GM12801 (cell line): ENCODE measurements around the gene APBA2.

Source experiments
- CTCF ChIP-seq: IDR thresholded peaks from one replicate; pipeline ENCODE4 v1.5.1; 2011; ENCODE audit warnings: control low read depth; ENCODE audit not compliant: insufficient read length; ENCODE audit errors: extremely low read depth

Gene APBA2

GRCh38 chr15:29045717-29046116, 159.9 kb downstream of the APBA2 start:
- no peak for TF ChIP-seq CTCF

DNA sequence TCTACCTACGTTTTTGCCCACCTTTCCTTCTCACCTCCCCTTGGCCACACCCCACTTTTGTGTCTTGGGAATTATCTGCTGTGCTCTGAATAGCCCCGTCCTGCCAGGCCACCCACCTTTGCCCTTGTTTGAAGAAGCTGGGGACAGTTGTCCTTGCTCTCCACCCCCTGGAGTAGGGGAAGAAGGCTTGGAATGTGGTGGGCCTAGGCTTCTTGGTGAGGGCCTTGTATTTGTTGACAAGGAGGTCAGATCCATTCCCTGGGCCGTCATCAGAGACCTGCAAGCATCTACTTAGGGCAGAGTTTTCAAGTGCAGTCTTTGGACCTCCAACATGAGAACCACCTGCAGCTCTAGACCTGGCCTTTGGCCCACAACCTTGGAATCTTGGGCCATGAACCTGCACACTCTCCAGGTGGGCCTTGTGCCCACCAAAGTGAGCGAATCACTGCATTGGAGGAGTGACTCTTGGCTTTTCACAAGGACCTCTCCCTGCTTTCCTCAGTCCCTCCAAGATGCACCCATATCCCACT, 160.6 kb downstream of the APBA2 start:
- no peak for TF ChIP-seq CTCF

DNA sequence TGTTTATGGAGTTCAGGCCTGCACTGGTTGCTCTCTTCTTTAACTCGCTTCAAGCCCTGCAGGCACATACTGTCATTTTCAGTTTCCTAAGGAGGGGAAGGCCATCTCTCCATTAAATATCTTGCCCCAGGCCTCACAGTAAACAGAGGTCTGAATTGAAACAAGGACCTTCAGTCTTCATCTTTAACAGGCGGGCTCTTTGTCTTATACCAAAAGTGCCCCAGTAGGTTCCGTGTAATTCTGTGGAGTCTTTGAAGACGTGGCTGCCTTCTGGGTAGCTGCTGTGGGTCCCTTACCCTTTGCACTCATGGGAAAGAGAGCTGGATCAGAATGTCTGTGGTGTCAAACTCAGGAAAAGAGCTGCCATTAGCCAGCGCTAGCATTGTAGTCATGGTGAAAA, 161.2 kb downstream of the APBA2 start:
- TF ChIP-seq CTCF = no peak

GRCh38 chr15:29048011-29048410, 162.2 kb downstream of the APBA2 start:
- TF ChIP-seq CTCF = no peak

- no peak for TF ChIP-seq CTCF
Measured at GRCh38 chr15:29050870-29051269, 165.1 kb downstream of the APBA2 start.

DNA sequence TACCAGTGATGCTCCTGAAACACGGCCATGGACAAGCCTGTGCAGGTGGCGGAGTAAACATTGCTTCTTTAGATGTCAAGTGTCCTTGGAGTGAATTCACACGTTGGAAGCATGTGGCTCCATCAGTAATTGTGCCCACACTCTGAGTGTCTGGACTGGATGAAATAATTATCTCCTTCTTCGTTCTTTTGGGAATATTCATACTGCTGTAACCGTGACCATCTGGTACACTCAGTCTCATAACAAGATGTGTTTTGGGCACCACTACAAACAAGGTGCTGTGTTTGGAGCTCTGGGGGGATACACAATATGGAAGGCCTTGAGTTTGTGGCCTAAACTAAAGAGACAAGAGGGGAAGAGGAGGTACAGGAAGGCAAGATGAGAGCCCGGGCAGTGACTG, 165.6 kb downstream of the APBA2 start:
- TF ChIP-seq CTCF = no peak

- TF ChIP-seq CTCF = no peak
Measured at GRCh38 chr15:29053006-29053405, 167.2 kb downstream of the APBA2 start.

GRCh38 chr15:29053661-29054131, 167.9 kb downstream of the APBA2 start:
- no peak for TF ChIP-seq CTCF
